Common myeloid progenitor, CD34-positive (primary cell): ENCODE results near the gene SLC12A4.

Source experiments
- CTCF ChIA-PET: fragments of 350-600 bp; sonication (Branson Sonifier 250); formaldehyde crosslinking; loops from one replicate; lab custom pipeline; 2021; ENCODE audit warnings: antibody characterized with exemption; lab: Charles Lee
- POLR2A ChIA-PET: fragments of 350-600 bp; sonication (Branson Sonifier 250); formaldehyde crosslinking; loops from one replicate; lab custom pipeline; 2021; ENCODE audit warnings: antibody characterized with exemption; lab: Charles Lee
- DNase-seq, 3 donors: peaks; one replicate each; pipeline versions ENCODE4 v3.0.0 to v3.0.0-alpha.2; 2013
- H3K27ac ChIP-seq, 2 experiments: 1 replicate in 1 of 2; 2 replicates in 1 of 2; pipeline ENCODE4 v1.7.0; 2013; ENCODE audit warnings: inconsistent platforms in 2 of 2, low read length in 2 of 2, mild to moderate bottlenecking in 2 of 2, low read depth in 1 of 2, moderate library complexity in 1 of 2; ENCODE audit not compliant: severe bottlenecking in 2 of 2, insufficient read depth in 1 of 2, poor library complexity in 1 of 2
- H3K27me3 ChIP-seq, 5 experiments: replicated peaks in 2 of 5; 1 replicate in 3 of 5; 2 replicates in 2 of 5; pipeline versions ENCODE4 v1.6.1 to v1.7.0; 2013; ENCODE audit warnings: low read length in 4 of 5, mild to moderate bottlenecking in 2 of 5, moderate library complexity in 2 of 5, inconsistent platforms in 1 of 5; ENCODE audit not compliant: insufficient read depth in 5 of 5, control insufficient read depth in 4 of 5
- H3K36me3 ChIP-seq, 4 experiments: 1 replicate in 2 of 4; 2 replicates in 2 of 4; pipeline versions ENCODE4 v1.6.1 to v1.7.0; 2013; ENCODE audit warnings: low read length in 3 of 4, control low read depth in 1 of 4, mild to moderate bottlenecking in 1 of 4; ENCODE audit not compliant: control insufficient read depth in 4 of 4, insufficient read depth in 4 of 4
- H3K4me1 ChIP-seq, 4 experiments: 1 replicate in 3 of 4; 2 replicates in 1 of 4; pipeline versions ENCODE4 v1.6.1 to v1.7.1; 2013; ENCODE audit warnings: low read length in 3 of 4, mild to moderate bottlenecking in 3 of 4, control low read depth in 1 of 4, inconsistent platforms in 1 of 4, moderate library complexity in 1 of 4; ENCODE audit not compliant: control insufficient read depth in 4 of 4, insufficient read depth in 4 of 4; ENCODE audit errors: control extremely low read depth in 1 of 4
- H3K4me3 ChIP-seq, 7 experiments: 1 replicate in 4 of 7; 2 replicates in 3 of 7; pipeline versions ENCODE4 v1.5.1 to v1.7.0; 2013; ENCODE audit warnings: mild to moderate bottlenecking in 7 of 7, low read length in 6 of 7, moderate library complexity in 6 of 7, inconsistent platforms in 2 of 7, low read depth in 2 of 7, control low read depth in 1 of 7; ENCODE audit not compliant: insufficient read depth in 4 of 7, control insufficient read depth in 1 of 7; ENCODE audit errors: extremely low read depth in 1 of 7
- H3K9me3 ChIP-seq, 5 experiments: 1 replicate in 4 of 5; 2 replicates in 1 of 5; pipeline versions ENCODE4 v1.6.1 to v1.7.1; 2013; ENCODE audit warnings: low read length in 4 of 5, mild to moderate bottlenecking in 2 of 5, inconsistent platforms in 1 of 5, low read depth in 1 of 5, moderate library complexity in 1 of 5; ENCODE audit not compliant: control insufficient read depth in 4 of 5, insufficient read depth in 2 of 5; ENCODE audit errors: control extremely low read depth in 1 of 5
- WGBS: methylation state at CpG from one replicate; pipeline ENCODE4 v1.1.5; 2013; ENCODE audit not compliant: insufficient coverage; 5-methylcytosine and 5-hydroxymethylcytosine counted together

The SLC12A4 gene

DNA sequence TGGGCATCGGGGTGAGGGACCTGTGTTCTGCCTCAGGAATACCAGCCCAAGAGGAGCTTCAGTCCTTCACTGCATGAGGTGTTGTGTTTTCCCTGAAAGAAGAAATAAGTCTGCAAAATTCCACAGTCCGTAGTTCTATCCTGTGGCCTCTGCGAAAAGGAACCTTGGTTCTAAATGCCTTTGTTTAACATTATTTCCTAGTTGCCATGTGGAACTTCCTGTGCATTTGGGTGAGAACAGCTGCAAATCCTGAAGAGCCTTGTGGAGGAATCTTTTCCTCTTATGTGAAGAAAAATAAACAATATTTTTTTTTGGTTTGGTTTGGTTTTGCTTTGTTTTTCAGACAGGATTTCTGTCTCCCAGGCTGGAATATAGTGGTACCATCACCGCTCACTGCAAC is 65.6 kb downstream of the SLC12A4 start:
- CTCF ChIA-PET, result interaction anchor here (0.9 to 22.4 kb wide), 3 partner anchors 15 to 29 kb away, joined by 3 to 216 read pairs (median 4); partner anchors contain the start of genes CTRL, NRN1L and PSKH1
- POLR2A ChIA-PET, result no interaction called here
- WGBS, result 96% methylated on average over 4 of the region's 4 CpGs

DNA sequence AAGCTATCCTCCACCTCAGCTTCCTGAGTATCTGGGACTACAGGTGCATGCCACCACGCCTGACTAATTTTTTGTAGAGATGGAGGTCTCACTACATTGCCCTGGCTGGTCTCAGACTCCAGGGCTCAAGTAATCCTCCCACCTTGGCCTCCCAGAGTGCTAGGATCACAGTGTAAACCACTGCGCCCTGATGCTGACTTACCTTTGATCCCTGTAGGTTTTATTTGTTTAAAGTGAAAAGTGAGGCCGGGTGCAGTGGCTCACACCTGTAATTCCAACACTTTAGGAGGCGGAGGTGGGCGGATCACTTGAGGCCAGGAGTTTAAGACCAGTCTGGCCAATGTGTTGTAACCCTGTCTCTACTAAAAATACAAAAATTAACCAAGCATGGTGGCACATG is 66.7 kb downstream of the SLC12A4 start:
- no peak for DNase-seq
- CTCF ChIA-PET, result interaction anchor here (1.2 to 22.4 kb wide), 3 partner anchors 14 to 30 kb away, joined by 3 to 216 read pairs (median 4); partner anchors contain the start of genes CTRL, NRN1L and PSKH1
- Histone ChIP-seq H3K36me3 (peaks cover 2 to 20% (median 10%) of the 10 kb centered on the region in 4 experiments), H3K27ac (no peak overlapping the region), H3K4me1 (peaks cover 0 to 18% (median 6%) of the 10 kb centered on the region in 4 experiments), H3K9me3 (no peaks in the 10 kb centered on the region), H3K27me3 (no peaks in the 10 kb centered on the region), H3K4me3 (no peak overlapping the region)
- WGBS, result 95% methylated on average over 5 of the region's 5 CpGs
- POLR2A ChIA-PET, result no interaction called here

More for the DNA sequence above, 65.6 kb downstream of the SLC12A4 start:
- DNase-seq, result no peak
- Histone ChIP-seq H3K27me3 (no peaks in the 10 kb centered on the region), H3K4me1 (peaks cover 0 to 18% (median 6%) of the 10 kb centered on the region in 4 experiments), H3K36me3 (peaks cover 0 to 20% (median 10%) of the 10 kb centered on the region in 4 experiments), H3K4me3 (no peak overlapping the region), H3K9me3 (no peaks in the 10 kb centered on the region), H3K27ac (no peak overlapping the region)

DNA sequence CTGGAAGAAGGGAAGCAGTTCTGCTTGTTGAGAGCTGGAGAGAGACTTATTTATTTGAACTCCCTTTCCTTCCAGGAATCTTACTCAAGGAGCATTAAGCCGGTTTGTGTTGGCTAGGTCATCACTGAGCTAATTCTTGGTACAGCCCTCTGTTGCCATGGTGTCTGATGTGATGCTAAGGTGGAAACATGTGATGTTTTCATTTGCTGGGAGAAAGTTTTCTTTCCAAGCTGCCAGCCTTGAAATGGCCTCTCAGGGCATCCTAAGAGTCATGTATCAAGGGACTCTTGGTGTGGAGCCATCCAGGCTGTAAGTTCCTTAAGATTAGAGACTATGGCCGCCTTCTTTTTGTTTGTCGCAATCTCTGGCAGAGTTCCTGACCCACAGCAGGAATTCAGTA is 71.2 kb downstream of the SLC12A4 start:
- POLR2A ChIA-PET, result no interaction called here

DNA sequence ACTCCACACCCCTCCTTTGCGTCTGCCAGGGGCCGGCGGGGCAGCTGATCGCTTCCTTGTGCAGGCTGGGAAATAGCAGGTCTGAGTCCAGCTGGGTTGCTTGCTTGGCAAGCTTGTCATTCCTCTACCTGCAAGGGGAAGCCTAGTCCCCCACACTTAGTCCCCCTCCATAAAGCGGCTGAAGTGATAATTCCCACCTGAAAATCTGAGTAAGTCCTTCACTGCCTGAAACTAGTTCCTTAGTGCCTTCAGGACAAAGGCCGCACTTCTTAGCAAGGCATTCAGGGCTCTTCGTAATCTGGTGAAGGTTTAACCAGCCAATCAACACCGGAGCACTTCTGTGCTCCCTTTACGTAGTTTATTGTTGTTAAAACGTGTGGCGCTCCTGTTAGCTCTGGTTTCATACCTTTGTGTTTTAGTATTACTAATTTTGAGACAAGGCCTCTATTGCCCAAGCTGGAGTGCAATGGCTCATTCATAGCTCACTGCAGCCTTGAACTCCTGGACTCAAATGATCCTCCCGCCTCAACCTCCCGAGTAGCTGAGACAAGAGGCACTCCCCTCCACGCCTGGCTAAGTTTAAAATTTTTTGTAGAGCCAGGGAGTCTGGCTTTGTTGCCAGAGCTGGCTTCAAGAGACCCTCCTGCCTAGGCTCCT is 74.6 kb downstream of the SLC12A4 start:
- 40% methylated on average over 14 of the region's 14 CpGs for WGBS
- no peak for DNase-seq
- CTCF ChIA-PET, result interaction anchor here (0.6 to 15.2 kb wide), 6 partner anchors 12 to 556 kb away, joined by 3 to 216 read pairs (median 4); partner anchors contain the start of gene PSMB10
- POLR2A ChIA-PET, result no interaction called here
- H3K4me3 ChIP-seq, result peak overlapping the region; percentile 87 to 98 (median 94)
- H3K9me3 ChIP-seq, result no peaks in the 10 kb centered on the region
- peaks cover 13 to 24% (median 17%) of the 10 kb centered on the region in 4 experiments for H3K4me1 ChIP-seq
- peaks cover 0 to 3% (median 0%) of the 10 kb centered on the region in 4 experiments for H3K36me3 ChIP-seq
- peak overlapping the region; percentile 91 to 96 for H3K27ac ChIP-seq
- no peaks in the 10 kb centered on the region for H3K27me3 ChIP-seq

More for the DNA sequence above, 71.2 kb downstream of the SLC12A4 start:
- H3K9me3 ChIP-seq, result no peaks in the 10 kb centered on the region
- DNase-seq, result no peak
- peaks cover 14 to 36% (median 18%) of the 10 kb centered on the region in 4 experiments for H3K4me1 ChIP-seq
- no peak overlapping the region for H3K27ac ChIP-seq
- no peaks in the 10 kb centered on the region for H3K27me3 ChIP-seq
- peaks cover 3 to 9% (median 6%) of the 10 kb centered on the region in 4 experiments for H3K36me3 ChIP-seq
- CTCF ChIA-PET, result interaction anchor here (0.8 to 22.4 kb wide), 9 partner anchors 9 to 225 kb away, joined by 3 to 216 read pairs (median 4); partner anchors contain the start of genes NRN1L and PSKH1
- no peak overlapping the region for H3K4me3 ChIP-seq
- WGBS, result 100% methylated on average over 2 of the region's 3 CpGs
